Astrocyte of the spinal cord (primary cell): ENCODE data around the gene REEP3.
"Not testable (repeated sequence)": the region's sequence is repeated elsewhere in the genome, so short reads cannot be mapped to it uniquely, and the experiment has no call there.

Experiments used
- DNase-seq: peaks from one replicate; pipeline ENCODE4 v3.0.0; 2011; ENCODE audit warnings: low read depth, low spot score
- H3K4me3 ChIP-seq: 2 replicates; pipeline ENCODE4 v1.5.1; 2011; ENCODE audit warnings: low read depth, mild to moderate bottlenecking, low read length, moderate library complexity
- CTCF ChIP-seq: IDR thresholded peaks from 2 replicates; pipeline ENCODE4 v1.5.1; 2012; ENCODE audit warnings: low read depth, mild to moderate bottlenecking, low read length, inconsistent platforms
- in situ Hi-C: cut with HindIII; loops from 2 replicates; pipeline ENCODE4 v1.10.0; 2017; ENCODE audit warnings: low sequenced_read_pairs

REEP3 gene

GRCh38 chr10:63496561-63496960 lies 24.6 kb upstream of the REEP3 start:
- H3K4me3 ChIP-seq, result no peak overlapping the region
- TF ChIP-seq CTCF, result no peak
- no peak for DNase-seq
- in situ Hi-C loops, result no loop called here

GRCh38 chr10:63497321-63497720 lies 23.9 kb upstream of the REEP3 start:
- no peak for TF ChIP-seq CTCF
- no peak for DNase-seq
- in situ Hi-C loops, result no loop called here
- H3K4me3 ChIP-seq, result no peak overlapping the region

- in situ Hi-C loops, result no loop called here
- no peak for DNase-seq
Observed at GRCh38 chr10:63498665-63499064, 22.5 kb upstream of the REEP3 start.

GRCh38 chr10:63500551-63500950 lies 20.6 kb upstream of the REEP3 start:
- in situ Hi-C loops, DNase-seq, H3K4me3 ChIP-seq: not testable (repeated sequence)

More at GRCh38 chr10:63498665-63499064, 22.5 kb upstream of the REEP3 start:
- H3K4me3 ChIP-seq, result no peak overlapping the region
- TF ChIP-seq CTCF, result no peak

- in situ Hi-C loops, result no loop called here
- no peak for DNase-seq
- no peak for TF ChIP-seq CTCF
- no peak overlapping the region for H3K4me3 ChIP-seq
Observed at GRCh38 chr10:63501954-63502353, 19.2 kb upstream of the REEP3 start.

GRCh38 chr10:63502832-63503231 lies 18.4 kb upstream of the REEP3 start:
- TF ChIP-seq CTCF, result no peak
- no peak overlapping the region for H3K4me3 ChIP-seq
- in situ Hi-C loops, result no loop called here
- no peak for DNase-seq

GRCh38 chr10:63503395-63503794 lies 17.8 kb upstream of the REEP3 start:
- in situ Hi-C loops, result no loop called here
- TF ChIP-seq CTCF, result no peak
- no peak overlapping the region for H3K4me3 ChIP-seq
- DNase-seq, result no peak
